SU-DHL-6 (cell line): ENCODE measurements around the gene FETUB.
"Not testable (repeated sequence)": the region's sequence is repeated elsewhere in the genome, so short reads cannot be mapped to it uniquely, and the experiment has no call there.

ENCODE experiments used
- CTCF ChIP-seq: fragments of 200-600 bp; sonication (generic); IDR thresholded peaks from one replicate; pipeline ENCODE4 v1.5.1; 2017; ENCODE audit warnings: antibody characterized with exemption, mild to moderate bottlenecking, low read length, moderate library complexity; ENCODE audit not compliant: insufficient read depth, poor library complexity, severe bottlenecking
- EZH2phosphoT487 ChIP-seq: fragments of 200-600 bp; sonication (generic), shearing (Covaris generic); conservative IDR thresholded peaks from 2 replicates; pipeline ENCODE4 v1.6.1; 2018; ENCODE audit warnings: mild to moderate bottlenecking, antibody characterized with exemption, low read length, moderate library complexity, mixed read lengths

- TF ChIP-seq CTCF, EZH2phosphoT487: not testable (repeated sequence)
Measured at GRCh38 chr3:186702451-186702850, 62.3 kb downstream of the FETUB start.
